KBM-7 (cell line): ENCODE results near the gene CYP4F2.
"Not testable (repeated sequence)": the region's sequence is repeated elsewhere in the genome, so short reads cannot be mapped to it uniquely, and the experiment has no call there.

Experiments used
- DNase-seq: peaks from one replicate; pipeline ENCODE4 v3.0.0-alpha.2; 2015
- in situ Hi-C: fragments of 300-500 bp; cut with MboI; formaldehyde crosslinking; loops from 2 replicates; pipeline ENCODE4 v1.14.3; 2020; ENCODE audit warnings: low sequenced_read_pairs, low pct_unique_long_range_greater_than_20kb, mixed read lengths

Gene CYP4F2

GRCh38 chr19:15829306-15829698 is 68.6 kb downstream of the CYP4F2 start:
- in situ Hi-C loops = no loop called here
- no peak for DNase-seq

- in situ Hi-C loops = not testable (repeated sequence)
- DNase-seq = peak; percentile 37
Observed at GRCh38 chr19:15828611-15829305, 69.1 kb downstream of the CYP4F2 start.

- DNase-seq = peak; percentile 7
- in situ Hi-C loops = no loop called here
Observed at GRCh38 chr19:15828121-15828610, 69.7 kb downstream of the CYP4F2 start.
